Thoracic aorta (tissue), 2 donors: ENCODE data around the gene FTO. TPM values are rescaled to one million over a fixed set of nuclear protein-coding genes. Genes with fewer than 3 reads are reported as not detected.

Experiments used
- ATAC-seq: fragments of 150-250 bp; one replicate; pipeline ENCODE4 v1.8.0; 2017; ENCODE audit warnings: low read depth; ENCODE audit not compliant: insufficient number of reproducible peaks, low FRiP score
- DNase-seq: peaks from one replicate; pipeline ENCODE4 v3.0.0-alpha.2; 2020; ENCODE audit warnings: low spot score
- H3K27ac ChIP-seq, 2 donors: fragments of 200-600 bp; sonication (generic); 1 replicate in 1 of 2; 2 replicates in 1 of 2; pipeline ENCODE4 v1.5.1; 2016; ENCODE audit warnings: mild to moderate bottlenecking in 2 of 2, moderate library complexity in 2 of 2
- H3K27me3 ChIP-seq: fragments of 200-600 bp; sonication (generic); replicated peaks from 2 replicates; pipeline ENCODE4 v1.6.0; 2016; ENCODE audit warnings: mild to moderate bottlenecking; ENCODE audit not compliant: insufficient read depth
- H3K36me3 ChIP-seq: fragments of 200-600 bp; sonication (generic); one replicate; pipeline ENCODE4 v1.5.1; 2016
- H3K4me1 ChIP-seq, 2 donors: fragments of 200-600 bp; sonication (generic); 1 replicate in 1 of 2; 2 replicates in 1 of 2; pipeline versions ENCODE4 v1.5.1 to v1.6.0; 2016; ENCODE audit warnings: low read depth in 2 of 2, mild to moderate bottlenecking in 1 of 2; ENCODE audit not compliant: control insufficient read depth in 1 of 2
- H3K4me3 ChIP-seq: fragments of 200-600 bp; sonication (generic); 2 replicates; pipeline ENCODE4 v1.5.1; 2016; ENCODE audit warnings: mild to moderate bottlenecking
- H3K9me3 ChIP-seq: fragments of 200-600 bp; sonication (generic); 2 replicates; pipeline ENCODE4 v1.5.1; 2016
- total RNA-seq, 2 donors: library from RNA; depleted of rRNA; stranded (reverse); fragments of >200 nt; gene quantifications; one replicate each; pipeline versions ENCODE4 v1.1.0 to v1.2.3, GENCODE V29; 2016
- TF ChIP-seq, protein P1 (sequence below): fragments of 200-600 bp; sonication (generic); IDR thresholded peaks from one replicate; pipeline ENCODE4 v1.5.1; 2019; ENCODE audit warnings: antibody characterized with exemption

The FTO gene
- total RNA-seq, 2 donors from 2014 or later: 99.6 to 103 TPM

DNA sequence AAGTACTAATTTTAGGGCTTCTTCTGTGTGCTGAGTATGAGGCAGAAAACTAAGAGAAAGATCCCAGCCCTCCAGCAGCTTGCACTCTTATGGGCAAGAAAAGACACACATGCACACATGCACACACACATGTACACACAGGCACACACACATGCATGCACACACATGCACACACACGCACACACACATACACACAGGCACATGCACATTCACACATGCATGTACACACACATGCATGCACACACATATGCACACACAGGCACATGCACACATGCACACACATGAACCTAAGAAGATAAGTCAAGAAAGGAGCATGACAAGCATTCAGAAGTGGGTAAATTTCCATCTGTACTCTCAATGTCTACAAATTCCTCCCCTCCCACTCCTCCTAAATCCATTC is 452.4 kb downstream of the FTO start:
- Histone ChIP-seq H3K9me3 (no peaks in the 10 kb centered on the region), H3K27me3 (no peaks in the 10 kb centered on the region), H3K27ac (no peak overlapping the region), H3K36me3 (no peaks in the 10 kb centered on the region), H3K4me3 (no peak overlapping the region), H3K4me1 (no peaks in the 10 kb centered on the region)
- DNase-seq (no peak), ATAC-seq (no peak)
- TF ChIP-seq, protein P1, sequence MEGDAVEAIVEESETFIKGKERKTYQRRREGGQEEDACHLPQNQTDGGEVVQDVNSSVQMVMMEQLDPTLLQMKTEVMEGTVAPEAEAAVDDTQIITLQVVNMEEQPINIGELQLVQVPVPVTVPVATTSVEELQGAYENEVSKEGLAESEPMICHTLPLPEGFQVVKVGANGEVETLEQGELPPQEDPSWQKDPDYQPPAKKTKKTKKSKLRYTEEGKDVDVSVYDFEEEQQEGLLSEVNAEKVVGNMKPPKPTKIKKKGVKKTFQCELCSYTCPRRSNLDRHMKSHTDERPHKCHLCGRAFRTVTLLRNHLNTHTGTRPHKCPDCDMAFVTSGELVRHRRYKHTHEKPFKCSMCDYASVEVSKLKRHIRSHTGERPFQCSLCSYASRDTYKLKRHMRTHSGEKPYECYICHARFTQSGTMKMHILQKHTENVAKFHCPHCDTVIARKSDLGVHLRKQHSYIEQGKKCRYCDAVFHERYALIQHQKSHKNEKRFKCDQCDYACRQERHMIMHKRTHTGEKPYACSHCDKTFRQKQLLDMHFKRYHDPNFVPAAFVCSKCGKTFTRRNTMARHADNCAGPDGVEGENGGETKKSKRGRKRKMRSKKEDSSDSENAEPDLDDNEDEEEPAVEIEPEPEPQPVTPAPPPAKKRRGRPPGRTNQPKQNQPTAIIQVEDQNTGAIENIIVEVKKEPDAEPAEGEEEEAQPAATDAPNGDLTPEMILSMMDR: no peak

DNA sequence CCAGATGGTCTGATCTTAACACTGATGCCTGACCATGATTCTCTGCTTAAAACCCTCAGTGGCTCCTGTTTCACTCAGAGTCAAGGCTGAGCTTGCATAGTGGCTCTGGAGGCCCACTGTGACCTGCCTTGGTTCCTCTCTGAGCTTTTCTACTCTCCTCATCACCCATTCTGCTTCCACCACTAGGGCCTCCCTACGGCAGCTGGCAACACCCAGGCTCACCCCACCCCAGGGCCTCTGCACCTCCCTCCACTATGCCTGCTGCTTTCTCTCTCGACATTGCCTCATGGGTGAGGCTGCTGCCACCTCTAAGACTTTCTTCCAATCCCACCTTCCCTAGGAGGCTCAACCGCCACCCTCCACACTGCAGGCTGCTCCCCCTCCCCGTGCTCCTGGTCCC is 455.0 kb downstream of the FTO start:
- no peaks in the 10 kb centered on the region for H3K9me3 ChIP-seq
- TF ChIP-seq, protein P1: no peak
- H3K4me3 ChIP-seq: no peak overlapping the region
- no peaks in the 10 kb centered on the region for H3K36me3 ChIP-seq
- H3K27ac ChIP-seq: no peak overlapping the region
- ATAC-seq (no peak), DNase-seq (no peak)
- H3K27me3 ChIP-seq: no peaks in the 10 kb centered on the region
- no peaks in the 10 kb centered on the region for H3K4me1 ChIP-seq

DNA sequence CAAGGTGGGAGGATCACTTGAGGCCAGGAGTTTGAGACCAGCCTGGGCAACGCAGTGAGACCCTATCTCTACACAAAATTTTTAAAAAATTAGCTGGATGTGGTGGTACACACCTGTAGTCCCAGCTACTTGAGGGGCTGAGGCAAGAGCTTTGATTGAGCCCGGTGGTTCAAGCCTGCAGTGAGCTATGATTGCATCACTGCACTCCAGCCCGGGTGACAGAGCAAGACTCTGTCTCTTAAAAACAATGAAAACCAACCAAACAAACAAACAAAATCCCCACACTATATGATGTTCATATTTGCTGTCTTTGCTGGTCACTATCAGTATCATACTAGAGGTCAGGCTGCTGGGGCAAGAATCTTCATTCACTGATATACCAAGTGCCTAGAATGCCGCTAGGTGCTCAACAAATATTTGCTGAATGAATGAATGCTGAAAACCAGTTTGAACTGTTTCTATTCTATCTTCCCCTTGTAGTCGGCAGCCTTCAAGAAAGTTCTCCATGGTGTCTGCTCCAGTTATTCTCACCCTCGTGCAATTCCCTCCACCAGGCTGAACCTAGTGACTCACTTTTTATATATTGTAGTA is 455.6 kb downstream of the FTO start:
- no peaks in the 10 kb centered on the region for H3K4me1 ChIP-seq
- TF ChIP-seq, protein P1: no peak
- H3K9me3 ChIP-seq: no peaks in the 10 kb centered on the region
- ATAC-seq: no peak
- no peaks in the 10 kb centered on the region for H3K27me3 ChIP-seq
- no peak for DNase-seq
- H3K27ac ChIP-seq: no peak overlapping the region
- H3K4me3 ChIP-seq: no peak overlapping the region
- H3K36me3 ChIP-seq: no peaks in the 10 kb centered on the region

DNA sequence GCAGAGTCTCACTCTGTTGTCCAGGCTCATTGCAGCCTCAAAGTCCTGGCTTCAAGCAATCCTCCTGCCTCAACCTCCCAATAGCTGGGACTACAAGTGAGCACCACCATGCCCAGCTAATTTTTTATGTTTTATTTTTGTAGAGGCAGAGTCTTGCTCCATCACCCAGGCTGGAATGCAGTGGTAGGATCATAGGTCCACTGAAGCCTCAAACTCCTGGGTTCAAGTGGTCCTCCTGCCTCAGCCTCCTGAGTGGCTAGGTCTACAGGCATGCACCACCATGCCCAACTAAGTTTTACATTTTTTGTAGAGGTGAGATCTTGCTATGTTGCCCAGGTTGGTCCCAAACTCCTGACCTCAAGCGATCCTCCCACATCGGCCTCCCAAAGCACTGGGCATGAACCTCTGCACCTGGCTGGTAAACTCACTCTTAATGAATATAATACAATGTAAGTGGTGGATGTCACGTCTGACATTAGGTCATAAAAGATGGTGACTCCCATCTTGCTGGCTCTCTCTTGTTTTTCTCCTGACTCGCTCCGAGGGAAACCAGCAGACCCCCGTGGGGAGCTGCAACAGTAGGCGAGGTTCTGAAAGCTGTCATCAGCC is 456.4 kb downstream of the FTO start:
- Histone ChIP-seq H3K27ac (no peak overlapping the region), H3K36me3 (no peaks in the 10 kb centered on the region), H3K27me3 (no peaks in the 10 kb centered on the region), H3K9me3 (no peaks in the 10 kb centered on the region), H3K4me3 (no peak overlapping the region), H3K4me1 (no peaks in the 10 kb centered on the region)
- no peak for DNase-seq
- no peak for ATAC-seq
- TF ChIP-seq, protein P1: no peak

DNA sequence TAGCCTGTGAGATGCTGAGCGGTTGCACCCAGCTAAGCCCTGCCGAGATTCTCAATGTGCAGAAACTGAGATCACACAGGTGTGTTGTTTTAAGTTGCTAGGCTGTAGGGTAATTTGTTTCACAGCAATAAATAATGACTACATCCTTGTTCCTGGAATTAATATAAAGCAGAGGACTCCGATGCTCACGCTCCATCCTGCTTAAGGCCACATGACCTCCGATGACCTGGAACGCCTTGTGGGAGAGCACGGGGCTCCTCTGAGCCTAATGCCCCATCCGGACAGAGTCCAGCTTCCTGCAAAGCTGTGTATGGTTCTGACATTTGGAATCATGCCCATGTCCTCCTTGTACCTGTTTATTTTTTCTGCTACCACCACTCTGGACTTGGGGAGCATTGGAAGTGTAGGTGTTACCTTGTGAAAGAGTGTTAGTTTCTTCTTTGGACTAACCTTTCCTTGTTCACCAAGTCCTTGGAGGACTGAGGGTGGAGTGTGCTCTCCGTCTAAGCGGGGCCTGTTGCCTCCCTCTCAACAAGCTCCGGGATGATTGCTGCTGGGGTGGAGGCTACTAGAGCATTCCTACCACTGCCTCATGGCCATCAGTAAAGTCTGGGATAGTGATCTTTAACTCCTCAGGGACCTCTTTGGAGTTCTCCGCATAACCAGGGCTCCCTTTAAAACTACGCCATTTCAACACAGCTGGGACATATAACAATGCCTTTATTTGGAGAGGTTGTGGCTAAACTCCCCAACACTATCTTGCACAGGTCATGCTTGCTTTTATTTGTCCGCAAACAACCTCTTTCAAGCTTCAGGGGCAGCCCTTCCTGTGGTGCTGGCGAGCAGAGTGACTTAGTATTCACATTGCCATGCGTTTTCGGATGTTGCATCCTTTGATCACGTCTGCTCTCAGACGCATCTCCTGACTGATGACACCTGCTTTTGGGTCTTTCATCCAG is 457.3 kb downstream of the FTO start:
- DNase-seq: no peak
- Histone ChIP-seq H3K4me3 (no peak overlapping the region), H3K9me3 (no peaks in the 10 kb centered on the region), H3K27me3 (no peaks in the 10 kb centered on the region), H3K36me3 (no peaks in the 10 kb centered on the region), H3K27ac (no peak overlapping the region), H3K4me1 (no peaks in the 10 kb centered on the region)
- TF ChIP-seq, protein P1: no peak
- no peak for ATAC-seq
